ENCODE measurements around the gene ATP5F1A. TPM values are rescaled to one million over a fixed set of nuclear protein-coding genes. Genes with fewer than 3 reads are reported as not detected.

The ATP5F1A gene
- polyA plus RNA-seq, 1 donor (not counting 4 experiments of a cell fraction or from before 2014, with no cell fraction given): 512 TPM

DNA sequence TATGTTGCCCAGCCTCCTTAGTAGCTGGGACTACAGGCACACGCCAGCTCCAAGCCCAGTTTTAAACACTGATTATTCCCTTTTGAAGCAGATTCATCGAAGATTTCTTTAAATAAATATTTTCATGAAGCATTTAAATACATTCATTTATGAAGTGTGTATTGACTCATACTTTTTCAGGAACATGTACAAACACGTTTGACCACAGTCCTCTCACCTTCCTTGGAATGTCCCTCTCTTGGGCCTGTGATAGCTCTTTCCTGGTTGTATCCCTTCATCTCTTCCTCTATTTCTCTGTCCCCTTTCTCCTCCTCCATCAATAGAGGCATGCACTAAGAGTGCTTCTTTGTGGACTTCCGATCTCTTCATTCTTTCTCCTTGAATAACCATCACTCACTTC, 28.6 kb downstream of the ATP5F1A start:
- no peaks in the 10 kb centered on the region for H3K36me3 ChIP-seq (ENCODE audit: control insufficient read depth in 2 of 2, extremely low read depth in 1 of 2, insufficient read depth in 2 of 2, low read length in 2 of 2)
- H3K79me2 ChIP-seq (ENCODE audit: control insufficient read depth, insufficient read depth, low read length): peaks cover 43% of the 10 kb centered on the region
- dilution Hi-C loops (cut with MboI; ENCODE audit: extremely low pct_ligation_motif_present, low sequenced_read_pairs): no loop called here
- TF ChIP-seq, protein P1, sequence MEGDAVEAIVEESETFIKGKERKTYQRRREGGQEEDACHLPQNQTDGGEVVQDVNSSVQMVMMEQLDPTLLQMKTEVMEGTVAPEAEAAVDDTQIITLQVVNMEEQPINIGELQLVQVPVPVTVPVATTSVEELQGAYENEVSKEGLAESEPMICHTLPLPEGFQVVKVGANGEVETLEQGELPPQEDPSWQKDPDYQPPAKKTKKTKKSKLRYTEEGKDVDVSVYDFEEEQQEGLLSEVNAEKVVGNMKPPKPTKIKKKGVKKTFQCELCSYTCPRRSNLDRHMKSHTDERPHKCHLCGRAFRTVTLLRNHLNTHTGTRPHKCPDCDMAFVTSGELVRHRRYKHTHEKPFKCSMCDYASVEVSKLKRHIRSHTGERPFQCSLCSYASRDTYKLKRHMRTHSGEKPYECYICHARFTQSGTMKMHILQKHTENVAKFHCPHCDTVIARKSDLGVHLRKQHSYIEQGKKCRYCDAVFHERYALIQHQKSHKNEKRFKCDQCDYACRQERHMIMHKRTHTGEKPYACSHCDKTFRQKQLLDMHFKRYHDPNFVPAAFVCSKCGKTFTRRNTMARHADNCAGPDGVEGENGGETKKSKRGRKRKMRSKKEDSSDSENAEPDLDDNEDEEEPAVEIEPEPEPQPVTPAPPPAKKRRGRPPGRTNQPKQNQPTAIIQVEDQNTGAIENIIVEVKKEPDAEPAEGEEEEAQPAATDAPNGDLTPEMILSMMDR (optimal IDR thresholded peaks at IDR 0.05 in 1 of 3, IDR thresholded peaks at IDR 0.05 in 1 of 3, conservative IDR thresholded peaks at IDR 0.05 in 1 of 3; ENCODE audit: extremely low read depth in 1 of 3, insufficient read depth in 2 of 3, low read length in 3 of 3): no peak
- TF ChIP-seq EZH2 (IDR thresholded peaks at IDR 0.05; ENCODE audit: low read length): no peak
- peak overlapping the region; percentile 94 for H3K4me2 ChIP-seq (ENCODE audit: control insufficient read depth, extremely low read depth, insufficient read depth, low read depth, low read length)
- H3K27me3 ChIP-seq (ENCODE audit: control insufficient read depth, extremely low read depth, insufficient read depth, low read length): no peaks in the 10 kb centered on the region
- FAIRE-seq (peak; percentile 92), DNase-seq (ENCODE audit: low read depth, low spot score) (peak; percentile 57)
- H3K9me1 ChIP-seq (ENCODE audit: control insufficient read depth, extremely low read depth, insufficient read depth, low read length): no peaks in the 10 kb centered on the region
- H3K4me3 ChIP-seq (ENCODE audit: control insufficient read depth in 2 of 3, extremely low read depth in 1 of 3, insufficient read depth in 2 of 3, low read depth in 1 of 3, low read length in 3 of 3): peak overlapping the region in 2 of 3 experiments; percentile 39 to 51
- peaks cover 34% of the 10 kb centered on the region for H3K4me1 ChIP-seq (ENCODE audit: control insufficient read depth, extremely low read depth, insufficient read depth, low read length)
- H3K9me3 ChIP-seq (ENCODE audit: control insufficient read depth, low read depth, low read length): no peaks in the 10 kb centered on the region
- peak overlapping the region; percentile 60 for H3K9ac ChIP-seq (ENCODE audit: control insufficient read depth, extremely low read depth, insufficient read depth, low read length)
- no peak overlapping the region for H2AFZ ChIP-seq (ENCODE audit: control insufficient read depth, low read length)
- H3K27ac ChIP-seq (ENCODE audit: control insufficient read depth, insufficient read depth, low read length): peak overlapping the region; percentile 87
- no peaks in the 10 kb centered on the region for H4K20me1 ChIP-seq (ENCODE audit: control insufficient read depth, extremely low read depth, insufficient read depth, low read length)

DNA sequence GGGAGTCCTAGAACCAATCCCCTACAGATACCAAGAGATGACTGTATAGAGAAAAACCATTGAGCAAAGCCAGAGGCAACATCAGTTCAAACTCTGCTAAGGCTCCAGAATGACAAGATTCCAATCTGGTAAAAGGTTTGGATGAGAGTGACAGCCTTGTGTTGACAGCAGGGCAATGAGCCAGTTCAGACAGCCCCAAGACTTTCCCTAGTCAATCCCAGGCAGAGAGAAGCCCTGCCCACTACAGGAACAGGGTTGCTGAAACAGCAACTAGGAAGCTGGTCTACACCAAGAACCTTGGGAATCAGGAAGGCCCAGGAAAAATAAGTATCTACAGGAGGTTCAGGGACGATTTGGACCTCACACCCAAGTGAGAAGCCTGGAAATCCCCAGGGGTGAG, 29.3 kb downstream of the ATP5F1A start:
- Histone ChIP-seq H3K9me1 (ENCODE audit: control insufficient read depth, extremely low read depth, insufficient read depth, low read length) (no peaks in the 10 kb centered on the region), H2AFZ (ENCODE audit: control insufficient read depth, low read length) (peak overlapping the region; percentile 62), H3K4me1 (ENCODE audit: control insufficient read depth, extremely low read depth, insufficient read depth, low read length) (peaks cover 41% of the 10 kb centered on the region), H3K27ac (ENCODE audit: control insufficient read depth, insufficient read depth, low read length) (peak overlapping the region; percentile 87), H3K9me3 (ENCODE audit: control insufficient read depth, low read depth, low read length) (no peaks in the 10 kb centered on the region), H3K27me3 (ENCODE audit: control insufficient read depth, extremely low read depth, insufficient read depth, low read length) (no peaks in the 10 kb centered on the region), H3K4me3 (ENCODE audit: control insufficient read depth in 2 of 3, extremely low read depth in 1 of 3, insufficient read depth in 2 of 3, low read depth in 1 of 3, low read length in 3 of 3) (peak overlapping the region in 2 of 3 experiments; percentile 39 to 51), H4K20me1 (ENCODE audit: control insufficient read depth, extremely low read depth, insufficient read depth, low read length) (no peaks in the 10 kb centered on the region), H3K79me2 (ENCODE audit: control insufficient read depth, insufficient read depth, low read length) (peaks cover 47% of the 10 kb centered on the region), H3K36me3 (ENCODE audit: control insufficient read depth in 2 of 2, extremely low read depth in 1 of 2, insufficient read depth in 2 of 2, low read length in 2 of 2) (no peaks in the 10 kb centered on the region), H3K9ac (ENCODE audit: control insufficient read depth, extremely low read depth, insufficient read depth, low read length) (peak overlapping the region; percentile 60), H3K4me2 (ENCODE audit: control insufficient read depth, extremely low read depth, insufficient read depth, low read depth, low read length) (peak overlapping the region; percentile 94)
- DNase-seq (ENCODE audit: low read depth, low spot score) (no peak), FAIRE-seq (peak; percentile 86)
- dilution Hi-C loops (cut with MboI; ENCODE audit: extremely low pct_ligation_motif_present, low sequenced_read_pairs): no loop called here
- no peak for TF ChIP-seq EZH2 (IDR thresholded peaks at IDR 0.05; ENCODE audit: low read length)
- TF ChIP-seq, protein P1 (optimal IDR thresholded peaks at IDR 0.05 in 1 of 3, IDR thresholded peaks at IDR 0.05 in 1 of 3, conservative IDR thresholded peaks at IDR 0.05 in 1 of 3; ENCODE audit: extremely low read depth in 1 of 3, insufficient read depth in 2 of 3, low read length in 3 of 3): no peak
